Suppressor macrophage (primary cell): ENCODE data around the gene ZNF217.
"Not testable (repeated sequence)": the region's sequence is repeated elsewhere in the genome, so short reads cannot be mapped to it uniquely, and the experiment has no call there.

Source experiments
- DNase-seq, 4 experiments: peaks; one replicate each; pipeline ENCODE4 v3.0.0-alpha.2; 2020 to 2022

The ZNF217 gene

GRCh38 chr20:53597030-53597482 lies 3.4 kb upstream of the ZNF217 start:
- DNase-seq = no peak

GRCh38 chr20:53596189-53597001 lies 2.8 kb upstream of the ZNF217 start:
- peak; percentile 31 to 60 (median 54) for DNase-seq

- peak in 1 of 4 experiments; percentile 11 for DNase-seq
Observed at GRCh38 chr20:53595742-53596141, 2.1 kb upstream of the ZNF217 start.

GRCh38 chr20:53595018-53595378 lies 1.4 kb upstream of the ZNF217 start:
- peak in 2 of 4 experiments; percentile 36 to 47 for DNase-seq

GRCh38 chr20:53594068-53595017 lies 704 bp upstream of the ZNF217 start:
- DNase-seq = peak; percentile 91 to 99 (median 97)

GRCh38 chr20:53592992-53593465 lies 610 bp downstream of the ZNF217 start:
- DNase-seq = peak; percentile 43 to 75 (median 64)

- DNase-seq = peak; percentile 59 to 73 (median 70)
Observed at GRCh38 chr20:53592454-53592991, 1.1 kb downstream of the ZNF217 start.

GRCh38 chr20:53591941-53592441 lies 1.6 kb downstream of the ZNF217 start:
- DNase-seq = peak in 1 of 4 experiments; percentile 11

GRCh38 chr20:53591206-53591741 lies 2.4 kb downstream of the ZNF217 start:
- DNase-seq = peak in 1 of 4 experiments; percentile 25

GRCh38 chr20:53590608-53591007 lies 3.0 kb downstream of the ZNF217 start:
- DNase-seq = peak in 1 of 4 experiments; percentile 42

GRCh38 chr20:53590122-53590521 lies 3.5 kb downstream of the ZNF217 start:
- DNase-seq = not testable (repeated sequence)

- peak in 3 of 4 experiments; percentile 32 to 52 (median 43) for DNase-seq
Observed at GRCh38 chr20:53589321-53590065, 4.1 kb downstream of the ZNF217 start.

- DNase-seq = not testable (repeated sequence)
Observed at GRCh38 chr20:53587157-53587703, 6.4 kb downstream of the ZNF217 start.

GRCh38 chr20:53586640-53587039 lies 7.0 kb downstream of the ZNF217 start:
- no peak for DNase-seq

- not testable (repeated sequence) for DNase-seq
Observed at GRCh38 chr20:53585910-53586309, 7.7 kb downstream of the ZNF217 start.

- DNase-seq = peak in 2 of 4 experiments; percentile 34 to 41
Observed at GRCh38 chr20:53585004-53585569, 8.6 kb downstream of the ZNF217 start.

- not testable (repeated sequence) for DNase-seq
Observed at GRCh38 chr20:53584550-53584913, 9.1 kb downstream of the ZNF217 start.

GRCh38 chr20:53583660-53584549 lies 9.7 kb downstream of the ZNF217 start:
- DNase-seq = peak in 1 of 4 experiments; percentile 23

- peak; percentile 79 to 95 (median 84) for DNase-seq
Observed at GRCh38 chr20:53582574-53583351, 10.9 kb downstream of the ZNF217 start.
